NCI-H2029 (cell line): ENCODE data around the gene AGAP1.

Experiments used
- DNase-seq: peaks from one replicate; lab custom pipeline; 2025; lab: John Stamatoyannopoulos, UW

The AGAP1 gene

GRCh38 chr2:235920216-235920865, 426.5 kb downstream of the AGAP1 start:
- no peak for DNase-seq

- DNase-seq = no peak
These were observed 427.8 kb downstream of the AGAP1 start for GRCh38 chr2:235921508-235922191.

DNA sequence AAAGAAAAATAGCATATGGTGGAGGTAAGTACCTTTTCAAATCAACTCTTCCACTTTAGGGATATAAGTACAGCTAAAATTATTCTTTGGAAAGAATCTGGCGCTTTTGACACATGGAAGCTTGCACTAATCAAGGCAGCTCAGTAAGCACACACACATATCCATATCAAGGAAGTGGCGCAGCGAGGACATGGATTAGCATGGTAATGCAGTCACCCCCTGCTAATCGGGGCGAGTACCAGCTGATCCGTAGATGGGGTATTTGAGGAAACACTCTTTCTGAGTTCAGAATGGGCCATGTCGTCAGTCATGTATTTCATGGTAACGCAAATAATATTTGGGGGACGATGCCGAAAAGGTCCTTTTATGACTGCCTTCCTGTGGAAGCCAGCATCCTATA, 429.0 kb downstream of the AGAP1 start:
- DNase-seq = no peak

DNA sequence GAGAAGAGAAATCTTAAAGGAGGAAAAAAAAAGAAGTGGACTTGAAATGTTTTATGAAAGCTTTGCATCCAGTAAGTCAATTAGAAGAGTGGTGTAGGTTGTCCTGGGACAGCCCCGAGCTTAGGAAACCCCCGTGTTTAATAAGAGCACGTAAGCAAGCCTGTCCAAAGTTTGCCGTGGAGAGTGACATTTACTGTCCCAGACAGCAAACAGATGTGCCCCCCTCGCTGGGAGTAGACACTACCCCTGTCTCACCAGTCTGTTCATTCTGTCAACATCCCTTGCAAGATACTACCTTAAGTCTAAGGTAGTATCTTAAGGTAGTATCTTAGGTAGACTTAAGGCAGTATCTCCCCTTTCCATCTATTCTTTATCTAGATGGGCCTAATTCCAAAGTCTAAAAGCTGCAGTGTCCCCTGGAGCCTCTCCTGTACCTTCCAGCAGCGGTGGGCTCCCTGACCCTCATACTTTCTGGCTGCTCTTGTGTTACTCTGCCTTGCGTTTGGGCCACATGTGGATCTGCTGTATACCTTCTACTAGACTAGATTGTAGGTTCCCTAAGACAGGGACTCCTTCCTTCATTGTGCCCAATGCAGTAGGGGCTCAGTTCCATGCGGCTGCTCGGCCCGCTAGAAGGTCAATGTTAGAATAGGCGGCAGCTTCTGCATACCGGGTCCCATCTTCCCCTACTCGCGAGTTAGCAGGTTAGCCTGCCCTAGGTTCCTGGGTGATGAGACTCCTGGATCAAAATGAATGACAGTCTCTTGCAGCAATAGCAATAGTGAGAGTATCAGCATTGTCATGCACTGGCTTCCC, 430.2 kb downstream of the AGAP1 start:
- no peak for DNase-seq

- no peak for DNase-seq
These were observed 430.8 kb downstream of the AGAP1 start for GRCh38 chr2:235924675-235925063.

DNA sequence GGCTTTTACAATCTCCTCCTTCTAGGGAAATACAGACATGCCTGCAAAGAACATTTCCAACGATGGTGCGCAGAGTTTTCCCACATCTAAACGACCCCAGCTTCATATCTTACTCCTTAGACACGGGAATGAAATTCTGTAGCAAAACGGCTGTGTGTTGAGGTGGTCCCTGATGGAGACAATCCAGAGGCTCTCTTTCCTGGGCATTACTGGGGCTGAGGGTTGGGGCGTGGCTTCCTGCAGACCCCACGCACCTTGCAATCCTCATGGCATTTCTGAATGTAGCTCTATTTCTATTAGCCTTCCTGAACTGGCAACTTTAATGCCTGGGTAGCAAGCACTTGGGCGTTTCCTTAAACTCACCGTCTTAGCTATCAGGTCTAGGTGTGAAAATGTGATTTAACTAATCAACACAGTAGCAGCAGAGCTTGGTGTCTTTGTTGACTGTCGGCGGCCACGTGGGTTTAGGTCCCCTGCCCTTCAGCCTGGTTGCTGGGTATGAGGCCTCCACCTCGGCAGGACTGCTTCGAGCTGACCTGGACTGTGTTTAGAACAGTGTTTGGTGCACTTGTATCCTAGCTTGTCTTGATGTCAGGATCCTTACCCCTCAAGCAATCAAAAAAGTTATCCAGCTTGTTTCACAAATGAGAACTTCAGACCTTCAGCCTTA, 431.5 kb downstream of the AGAP1 start:
- DNase-seq = no peak

- no peak for DNase-seq
These were observed 432.4 kb downstream of the AGAP1 start for GRCh38 chr2:235926229-235926628.

DNA sequence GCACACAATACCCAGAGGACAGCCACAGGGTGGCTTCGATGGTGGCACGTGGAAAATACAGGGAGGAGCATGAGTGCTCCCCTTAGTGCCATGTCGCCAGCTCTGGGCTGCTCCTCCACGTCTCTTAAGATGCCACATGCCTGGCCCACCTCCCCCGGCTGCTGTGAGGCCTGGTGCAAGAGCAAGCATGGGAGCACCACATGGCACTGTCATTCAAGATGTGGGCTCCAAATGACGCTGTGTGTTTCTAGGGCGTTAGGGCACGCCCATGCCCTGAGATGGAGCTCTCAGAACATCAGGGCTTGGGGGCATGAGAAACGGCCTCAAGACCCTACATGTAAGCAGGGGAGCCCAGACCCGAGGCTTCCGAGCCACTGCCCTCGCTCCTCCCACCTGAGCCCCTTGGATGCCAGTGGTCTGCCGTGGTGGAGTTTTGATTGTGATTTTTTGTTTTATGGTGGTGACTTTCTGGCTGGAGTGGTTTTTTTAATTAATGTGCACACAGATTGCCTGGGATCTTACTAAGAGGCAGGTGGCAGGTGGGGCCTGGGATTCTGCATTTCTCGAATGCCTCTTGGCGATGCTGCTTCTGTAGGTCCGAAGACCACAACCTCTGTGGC, 435.0 kb downstream of the AGAP1 start:
- DNase-seq = no peak

- no peak for DNase-seq
These were observed 436.9 kb downstream of the AGAP1 start for GRCh38 chr2:235930701-235931100.

DNA sequence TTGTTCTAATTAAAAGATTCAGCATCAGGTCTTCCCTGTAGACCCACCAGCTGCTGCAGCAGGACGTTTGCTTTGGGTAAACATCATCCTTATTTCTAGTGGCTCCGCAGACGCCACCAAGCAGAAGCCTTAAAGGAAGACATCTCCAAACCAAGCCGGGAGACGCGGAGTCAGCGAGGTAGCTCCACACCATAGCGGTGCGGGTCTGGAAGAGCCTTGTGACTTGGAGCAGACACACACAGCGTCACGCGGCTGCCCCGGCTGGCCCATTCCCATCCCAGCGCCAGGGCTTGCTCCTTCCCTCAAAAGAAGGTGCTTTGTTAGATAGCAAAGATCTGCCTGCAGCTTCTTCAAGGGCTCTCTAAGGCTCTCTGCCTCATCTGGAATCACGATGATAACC, 437.8 kb downstream of the AGAP1 start:
- DNase-seq = no peak

DNA sequence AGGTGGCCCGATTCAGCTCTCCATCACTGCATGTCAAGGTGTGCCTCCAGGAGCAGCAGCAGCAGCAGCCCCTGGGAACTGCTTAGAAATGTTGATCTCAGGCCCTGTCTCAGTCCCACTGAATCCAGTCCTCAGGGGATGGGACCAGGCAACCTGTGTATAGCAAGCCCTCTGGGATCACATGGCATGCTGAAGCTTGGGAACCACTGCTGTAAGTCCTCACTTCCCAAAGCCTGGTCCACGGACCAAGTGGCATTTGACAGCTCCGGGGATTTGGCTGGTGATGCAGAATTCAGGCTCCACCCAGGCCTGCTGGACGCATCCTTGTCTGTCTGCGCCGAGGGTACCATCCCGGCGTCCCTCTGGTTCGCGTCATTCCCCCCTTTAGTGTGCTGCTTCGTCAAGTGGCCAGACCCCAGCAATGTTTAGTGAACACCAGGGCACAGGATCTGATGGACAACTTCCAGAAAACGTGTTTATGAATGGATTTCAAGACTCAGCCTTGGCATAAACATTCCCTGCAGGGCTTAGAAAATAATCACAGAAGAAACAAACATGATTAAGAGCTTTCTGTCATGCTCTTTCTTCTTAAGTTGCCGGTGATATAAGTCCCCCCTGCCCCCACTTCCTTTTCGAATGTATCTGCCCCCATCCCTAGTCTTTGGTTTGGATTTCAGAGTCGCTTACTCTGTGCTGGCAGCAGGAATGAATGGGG, 440.4 kb downstream of the AGAP1 start:
- DNase-seq = no peak

DNA sequence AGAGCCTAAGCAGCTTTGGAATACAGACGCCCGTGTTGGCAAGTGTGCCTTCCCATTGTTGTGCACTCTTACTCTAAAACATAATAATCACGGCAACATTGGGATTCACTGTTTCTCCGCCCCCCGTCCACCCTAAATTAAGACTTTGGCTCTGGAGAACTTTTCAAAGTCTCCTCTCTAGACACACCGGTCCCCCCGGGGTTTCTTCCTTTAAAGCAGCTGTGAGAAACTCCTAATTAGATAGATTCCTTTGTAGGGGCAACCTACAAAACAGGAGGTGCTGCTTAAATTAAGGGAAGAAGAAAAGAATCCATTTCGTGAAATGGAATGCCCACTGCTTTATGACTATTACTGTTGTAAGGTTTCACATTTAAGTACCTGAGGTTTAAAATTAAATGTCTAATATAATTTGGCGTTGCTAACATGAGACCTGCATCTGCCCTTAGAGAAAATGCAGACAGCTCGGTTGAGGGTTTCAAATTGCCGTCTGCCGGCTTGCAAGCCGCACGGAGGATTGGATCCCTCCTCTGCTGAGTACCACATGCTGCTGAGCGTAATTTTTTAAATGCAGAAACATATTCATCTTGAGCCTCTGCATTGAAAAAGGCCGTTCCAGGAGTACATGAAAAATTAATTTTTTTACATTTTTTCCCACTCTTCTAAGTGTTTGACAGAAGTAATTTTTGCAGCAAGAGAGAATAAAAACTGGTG, 441.1 kb downstream of the AGAP1 start:
- DNase-seq = no peak

- DNase-seq = no peak
These were observed 441.9 kb downstream of the AGAP1 start for GRCh38 chr2:235935773-235936172.

GRCh38 chr2:235936493-235936892, 442.6 kb downstream of the AGAP1 start:
- DNase-seq = no peak

DNA sequence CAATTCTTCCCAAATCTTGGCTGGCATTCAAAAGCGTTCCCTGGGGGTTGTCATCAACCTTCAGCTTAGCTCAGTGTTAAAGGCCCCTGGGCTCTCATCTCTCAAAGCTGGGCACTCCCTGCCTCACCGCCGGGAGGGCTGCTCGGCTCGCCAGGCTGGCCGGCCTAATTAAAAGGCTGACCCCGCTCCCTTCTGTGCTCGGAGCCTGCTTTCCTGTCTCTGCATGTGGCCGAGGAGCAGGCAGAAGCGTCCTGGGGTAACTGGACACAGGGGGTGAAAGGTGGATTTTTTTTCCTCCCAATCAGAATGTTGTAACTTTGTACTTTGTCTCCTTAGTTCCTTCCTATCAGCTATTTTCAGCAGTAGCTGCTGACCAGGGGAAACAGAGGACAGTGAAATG, 443.2 kb downstream of the AGAP1 start:
- no peak for DNase-seq

DNA sequence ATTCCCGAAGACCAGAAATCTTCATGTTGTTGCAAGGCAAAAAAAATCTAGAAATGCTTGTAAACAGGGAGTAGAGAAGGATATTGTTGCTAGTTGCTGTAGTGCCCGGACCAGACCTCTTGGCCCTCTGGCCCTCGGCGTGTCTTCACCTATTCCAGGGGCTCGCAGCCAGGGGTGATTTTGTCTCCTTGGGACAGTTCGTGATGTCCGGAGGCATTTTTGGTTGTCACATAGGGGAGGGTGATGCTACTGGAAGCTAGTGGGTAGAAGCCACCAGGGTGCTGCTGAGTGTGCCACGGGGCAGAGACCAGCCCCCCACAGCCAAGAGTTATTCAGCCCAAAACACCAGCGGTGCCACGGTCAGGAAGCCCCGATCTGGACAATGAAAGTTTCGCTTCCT, 443.7 kb downstream of the AGAP1 start:
- no peak for DNase-seq

GRCh38 chr2:235937936-235938335, 444.1 kb downstream of the AGAP1 start:
- DNase-seq = no peak

DNA sequence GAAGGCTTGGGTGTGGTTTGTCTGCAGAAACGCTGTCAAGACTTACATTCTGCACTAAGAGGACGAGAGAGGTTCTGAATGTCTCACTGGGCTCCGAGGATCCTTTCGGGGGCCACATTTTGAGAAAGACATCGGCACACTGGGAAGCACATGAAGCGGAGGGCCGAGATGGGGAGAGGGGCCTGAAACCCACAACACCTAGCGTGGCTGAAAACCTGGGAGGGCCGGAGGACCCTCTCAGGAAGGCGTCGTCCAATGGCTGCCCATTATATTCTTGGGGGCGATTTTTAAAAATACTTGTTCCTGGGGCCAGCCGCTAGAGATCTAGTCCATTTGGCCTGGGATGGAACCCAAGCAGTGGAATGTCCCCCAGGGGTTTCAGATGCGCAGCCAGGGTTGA, 444.8 kb downstream of the AGAP1 start:
- no peak for DNase-seq

DNA sequence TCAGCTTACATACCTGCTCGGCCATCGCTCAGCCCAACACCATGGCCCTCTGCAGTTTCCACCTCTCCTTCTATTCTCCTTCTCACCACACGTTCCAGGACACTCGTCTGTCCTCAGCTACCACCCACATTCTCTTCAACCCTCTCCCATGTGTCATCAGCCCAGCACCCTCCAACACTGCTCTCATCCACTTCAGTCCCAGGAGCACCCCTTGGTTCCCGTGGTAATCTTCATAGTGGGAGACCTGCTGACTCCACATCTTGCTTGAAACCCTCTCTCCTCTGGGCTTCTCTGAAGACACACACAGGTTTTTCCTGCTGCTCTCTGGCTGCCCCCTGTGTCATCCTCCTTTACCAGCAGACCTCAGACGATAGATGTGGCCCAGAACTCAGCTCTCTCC, 445.6 kb downstream of the AGAP1 start:
- DNase-seq = no peak

- DNase-seq = no peak
These were observed 446.5 kb downstream of the AGAP1 start for GRCh38 chr2:235940330-235940729.

DNA sequence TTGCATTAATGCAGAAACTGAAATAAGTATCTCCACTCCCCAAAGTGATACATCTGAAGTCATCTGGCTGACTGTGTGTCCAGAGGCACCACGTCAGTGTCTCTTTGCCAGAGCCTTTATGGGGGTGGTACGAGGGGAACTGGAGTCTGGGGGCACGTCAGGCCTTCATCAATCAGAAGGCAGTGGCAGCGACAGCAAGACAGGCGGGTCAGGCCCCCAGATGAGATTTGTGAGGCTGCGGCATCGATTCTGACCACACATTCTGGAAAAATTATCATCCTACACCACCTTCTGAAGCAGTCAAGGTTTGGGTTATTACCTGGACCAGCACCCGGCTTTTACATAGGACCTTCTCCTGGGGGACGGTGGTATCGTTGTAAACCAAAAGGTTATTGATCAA, 450.7 kb downstream of the AGAP1 start:
- DNase-seq = no peak
